Germinal center (tissue), 1 donor: Measurements from ENCODE around the gene VTI1A.

Source experiments
- DNase-seq: peaks from one replicate; pipeline ENCODE4 v3.0.0; 2012; ENCODE audit warnings: mixed read lengths, low spot score

Gene VTI1A

GRCh38 chr10:112811741-112812551, 364.9 kb downstream of the VTI1A start:
- DNase-seq: no peak

- no peak for DNase-seq
Observed at GRCh38 chr10:112812586-112812985, 365.6 kb downstream of the VTI1A start.

- no peak for DNase-seq
Observed at GRCh38 chr10:112813866-112814591, 367.0 kb downstream of the VTI1A start.

GRCh38 chr10:112815269-112816032, 368.4 kb downstream of the VTI1A start:
- DNase-seq: no peak

- DNase-seq: no peak
Observed at GRCh38 chr10:112816033-112816430, 369.0 kb downstream of the VTI1A start.

- DNase-seq: no peak
Observed at GRCh38 chr10:112816891-112817290, 369.9 kb downstream of the VTI1A start.

GRCh38 chr10:112817981-112818777, 371.2 kb downstream of the VTI1A start:
- no peak for DNase-seq

- DNase-seq: no peak
Observed at GRCh38 chr10:112819231-112819630, 372.2 kb downstream of the VTI1A start.

GRCh38 chr10:112820320-112820719, 373.3 kb downstream of the VTI1A start:
- no peak for DNase-seq

GRCh38 chr10:112821038-112821437, 374.0 kb downstream of the VTI1A start:
- DNase-seq: no peak

- DNase-seq: no peak
Observed at GRCh38 chr10:112821663-112822062, 374.6 kb downstream of the VTI1A start.

- no peak for DNase-seq
Observed at GRCh38 chr10:112823007-112823406, 376.0 kb downstream of the VTI1A start.

- DNase-seq: no peak
Observed at GRCh38 chr10:112823604-112824003, 376.6 kb downstream of the VTI1A start.

- no peak for DNase-seq
Observed at GRCh38 chr10:112826018-112826697, 379.1 kb downstream of the VTI1A start.

GRCh38 chr10:112827086-112827485, 380.1 kb downstream of the VTI1A start:
- DNase-seq: no peak

- no peak for DNase-seq
Observed at GRCh38 chr10:112827951-112828350, 380.9 kb downstream of the VTI1A start.

GRCh38 chr10:112831859-112832258, 384.8 kb downstream of the VTI1A start:
- no peak for DNase-seq

GRCh38 chr10:112832361-112832878, 385.4 kb downstream of the VTI1A start:
- no peak for DNase-seq

GRCh38 chr10:112832959-112833358, 385.9 kb downstream of the VTI1A start:
- no peak for DNase-seq

GRCh38 chr10:112834751-112835181, 387.8 kb downstream of the VTI1A start:
- DNase-seq: no peak

GRCh38 chr10:112835217-112835715, 388.3 kb downstream of the VTI1A start:
- DNase-seq: no peak
